Lower lobe of right lung (tissue), 2 donors: ENCODE results near the gene TUT1. TPM values are rescaled to one million over a fixed set of nuclear protein-coding genes. Genes with fewer than 3 reads are reported as not detected.
"Not testable (repeated sequence)": the region's sequence is repeated elsewhere in the genome, so short reads cannot be mapped to it uniquely, and the experiment has no call there.

Experiments
- ATAC-seq, 2 donors: fragments of 200-7000 bp; cut with Tn5 transposase; one replicate each; pipeline ENCODE4 v1.9.1; 2020 to 2022; ENCODE audit warnings: mild to moderate bottlenecking in 2 of 2, moderate library complexity in 2 of 2
- DNase-seq: peaks from one replicate; pipeline ENCODE4 v3.0.0-alpha.2; 2020
- H3K27ac ChIP-seq: fragments of 200-600 bp; one replicate; pipeline ENCODE4 v1.8.0; 2022
- H3K27me3 ChIP-seq: fragments of 200-600 bp; one replicate; pipeline ENCODE4 v1.8.0; 2022; ENCODE audit warnings: low read depth
- H3K36me3 ChIP-seq: fragments of 200-600 bp; one replicate; pipeline ENCODE4 v1.8.0; 2022; ENCODE audit warnings: mild to moderate bottlenecking
- H3K4me1 ChIP-seq: fragments of 200-600 bp; one replicate; pipeline ENCODE4 v1.8.0; 2022
- H3K4me3 ChIP-seq: fragments of 200-600 bp; one replicate; pipeline ENCODE4 v1.8.0; 2022; ENCODE audit warnings: mild to moderate bottlenecking
- H3K9me3 ChIP-seq: fragments of 200-600 bp; one replicate; pipeline ENCODE4 v1.8.0; 2022
- intact Hi-C: fragments of 100-400 bp; cut with DNase I; formaldehyde crosslinking; loops from one replicate; pipeline ENCODE4 v1.11.0; 2022
- total RNA-seq: library from RNA; stranded (reverse); fragmentation: NEBNext Ultra II Directional; extraction: Animal tissue kit (Norgen Biotek cat#: 25700); gene quantifications from one replicate; pipeline ENCODE4 v1.2.1, GENCODE V29; 2021
- TF ChIP-seq, protein P1 (sequence below): fragments of 200-600 bp; IDR thresholded peaks from one replicate; pipeline ENCODE4 v1.8.0; 2022; ENCODE audit warnings: antibody characterized with exemption, mild to moderate bottlenecking
- donor health status: DM: no; HTN: yes; CAD: no; lungs with severe emphysema.

TUT1 gene
- total RNA-seq, 1 donor from 2014 or later: 15.8 TPM

DNA sequence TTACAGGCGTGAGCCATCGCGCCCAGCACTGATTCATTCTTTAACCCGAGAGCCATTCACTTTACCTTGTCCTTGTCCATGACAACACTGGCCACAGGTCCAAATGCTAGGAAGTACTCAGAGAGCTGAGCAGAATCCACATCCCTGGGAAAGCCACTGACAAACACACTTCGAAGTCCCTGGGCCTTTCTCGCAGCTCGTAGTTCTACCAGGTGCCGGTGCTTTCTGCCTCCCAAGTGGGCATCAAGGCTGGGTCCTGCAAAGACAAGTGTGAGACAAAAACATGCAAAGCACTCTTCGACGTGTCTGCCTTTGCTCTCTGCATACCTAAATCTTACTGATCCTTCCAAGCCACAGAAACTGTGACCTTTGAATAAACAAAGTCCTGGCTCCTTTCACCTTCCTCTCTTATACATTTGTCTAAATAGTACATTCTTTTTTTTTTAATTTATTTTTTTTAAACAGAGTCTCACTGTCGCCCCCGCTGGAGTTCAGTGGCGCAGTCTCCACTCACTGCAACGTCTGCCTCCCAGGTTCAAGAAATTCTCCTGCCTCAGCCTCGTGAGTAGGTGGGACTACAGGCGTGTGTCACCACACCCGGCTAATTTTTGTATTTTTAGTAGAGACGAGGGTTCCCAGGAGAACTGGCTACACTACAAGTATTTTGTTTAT, 2.2 kb downstream of the TUT1 start:
- no peak for ATAC-seq
- Histone ChIP-seq H3K27ac (no peak overlapping the region), H3K4me1 (peaks cover 33% of the 10 kb centered on the region), H3K9me3 (no peaks in the 10 kb centered on the region), H3K36me3 (peaks cover 54% of the 10 kb centered on the region), H3K27me3 (no peaks in the 10 kb centered on the region), H3K4me3 (no peak overlapping the region)
- DNase-seq: no peak
- intact Hi-C loops: no loop called here
- TF ChIP-seq, protein P1, sequence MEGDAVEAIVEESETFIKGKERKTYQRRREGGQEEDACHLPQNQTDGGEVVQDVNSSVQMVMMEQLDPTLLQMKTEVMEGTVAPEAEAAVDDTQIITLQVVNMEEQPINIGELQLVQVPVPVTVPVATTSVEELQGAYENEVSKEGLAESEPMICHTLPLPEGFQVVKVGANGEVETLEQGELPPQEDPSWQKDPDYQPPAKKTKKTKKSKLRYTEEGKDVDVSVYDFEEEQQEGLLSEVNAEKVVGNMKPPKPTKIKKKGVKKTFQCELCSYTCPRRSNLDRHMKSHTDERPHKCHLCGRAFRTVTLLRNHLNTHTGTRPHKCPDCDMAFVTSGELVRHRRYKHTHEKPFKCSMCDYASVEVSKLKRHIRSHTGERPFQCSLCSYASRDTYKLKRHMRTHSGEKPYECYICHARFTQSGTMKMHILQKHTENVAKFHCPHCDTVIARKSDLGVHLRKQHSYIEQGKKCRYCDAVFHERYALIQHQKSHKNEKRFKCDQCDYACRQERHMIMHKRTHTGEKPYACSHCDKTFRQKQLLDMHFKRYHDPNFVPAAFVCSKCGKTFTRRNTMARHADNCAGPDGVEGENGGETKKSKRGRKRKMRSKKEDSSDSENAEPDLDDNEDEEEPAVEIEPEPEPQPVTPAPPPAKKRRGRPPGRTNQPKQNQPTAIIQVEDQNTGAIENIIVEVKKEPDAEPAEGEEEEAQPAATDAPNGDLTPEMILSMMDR: no peak

DNA sequence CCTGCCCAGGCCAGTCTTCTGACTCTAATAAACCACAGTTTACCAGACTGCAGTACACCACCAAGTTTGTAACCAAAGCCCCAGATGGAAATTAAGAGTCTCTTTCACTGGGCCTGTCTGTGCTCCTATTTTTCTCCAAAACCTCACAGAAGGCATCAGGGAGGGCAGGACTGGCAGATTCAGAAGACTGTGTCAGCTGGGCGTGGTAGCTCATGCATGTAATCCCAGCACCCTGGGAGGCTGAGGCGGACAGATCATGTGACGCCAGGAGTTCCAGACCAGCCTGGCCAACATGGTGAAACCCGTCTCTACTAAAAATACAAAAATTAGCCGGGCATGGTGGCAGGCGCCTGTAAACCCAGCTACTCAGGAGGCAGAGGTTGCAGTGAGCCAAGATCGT, 6.0 kb downstream of the TUT1 start:
- intact Hi-C loops, H3K9me3 ChIP-seq, DNase-seq, ATAC-seq, H3K27ac ChIP-seq, H3K4me1 ChIP-seq, H3K4me3 ChIP-seq, H3K27me3 ChIP-seq: not testable (repeated sequence)
- H3K36me3 ChIP-seq: peaks cover 75% of the 10 kb centered on the region

DNA sequence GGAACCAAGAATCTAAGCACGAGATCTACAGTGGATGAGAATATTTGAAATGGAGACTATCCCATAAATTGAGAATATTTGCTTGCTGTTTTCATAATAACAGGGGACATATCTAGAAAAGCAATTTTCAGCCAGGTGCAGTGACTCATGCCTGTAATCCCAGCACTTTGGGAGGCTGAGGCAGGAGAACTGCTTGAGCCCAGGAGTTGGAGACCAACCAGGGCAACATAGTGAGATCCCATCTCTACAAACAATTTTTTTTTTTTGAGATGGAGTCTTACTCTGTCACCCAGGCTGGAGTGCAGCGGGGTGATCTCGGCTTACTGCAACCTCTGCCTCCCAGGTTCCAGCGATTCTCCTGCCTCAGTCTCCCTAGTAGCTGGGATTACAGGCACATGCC, 9.6 kb downstream of the TUT1 start:
- intact Hi-C loops, H3K27ac ChIP-seq, H3K27me3 ChIP-seq, H3K4me3 ChIP-seq, H3K9me3 ChIP-seq, ATAC-seq, DNase-seq, H3K4me1 ChIP-seq: not testable (repeated sequence)
- H3K36me3 ChIP-seq: peaks cover 89% of the 10 kb centered on the region

DNA sequence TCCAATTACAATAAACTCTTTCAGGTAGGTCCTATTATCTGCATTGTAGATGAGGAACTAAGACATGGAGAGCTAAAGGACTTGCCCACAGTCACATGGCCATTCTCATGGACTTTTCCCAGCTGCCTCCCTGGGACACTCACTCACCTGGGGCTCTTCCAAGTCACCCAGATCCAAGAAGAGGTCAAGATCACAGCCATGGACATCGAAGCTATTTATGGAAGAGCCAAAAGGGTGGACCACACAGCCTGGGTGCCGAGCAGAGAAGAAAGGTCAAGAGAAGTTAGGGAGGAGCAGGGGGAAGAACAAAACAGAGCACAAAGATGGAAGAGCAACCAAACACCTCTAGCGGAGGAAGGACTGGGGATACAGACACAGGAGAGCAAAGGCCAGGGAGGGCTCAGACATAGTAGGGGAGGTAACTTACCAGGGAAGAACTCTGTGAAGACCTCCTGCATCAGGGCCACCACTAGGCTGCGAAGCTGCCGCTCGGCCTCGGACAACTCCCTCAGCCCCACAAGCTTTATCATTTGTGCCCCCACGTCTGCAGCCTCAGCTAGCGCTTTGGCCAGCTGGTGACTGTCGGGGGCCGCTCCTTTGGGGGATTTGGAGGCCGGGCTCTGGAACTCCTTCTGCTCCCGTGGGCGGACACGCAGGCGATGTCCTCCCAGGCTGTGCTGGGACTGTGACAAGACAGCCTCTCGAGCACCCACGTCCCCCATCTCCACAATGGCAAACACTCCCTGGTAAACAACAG, 10.2 kb downstream of the TUT1 start:
- Histone ChIP-seq H3K36me3 (peaks cover 90% of the 10 kb centered on the region), H3K4me3 (no peak overlapping the region), H3K4me1 (peaks cover 11% of the 10 kb centered on the region), H3K27me3 (no peaks in the 10 kb centered on the region), H3K9me3 (no peaks in the 10 kb centered on the region), H3K27ac (no peak overlapping the region)
- ATAC-seq: no peak
- no peak for DNase-seq
- TF ChIP-seq, protein P1: no peak
- intact Hi-C loops: no loop called here

DNA sequence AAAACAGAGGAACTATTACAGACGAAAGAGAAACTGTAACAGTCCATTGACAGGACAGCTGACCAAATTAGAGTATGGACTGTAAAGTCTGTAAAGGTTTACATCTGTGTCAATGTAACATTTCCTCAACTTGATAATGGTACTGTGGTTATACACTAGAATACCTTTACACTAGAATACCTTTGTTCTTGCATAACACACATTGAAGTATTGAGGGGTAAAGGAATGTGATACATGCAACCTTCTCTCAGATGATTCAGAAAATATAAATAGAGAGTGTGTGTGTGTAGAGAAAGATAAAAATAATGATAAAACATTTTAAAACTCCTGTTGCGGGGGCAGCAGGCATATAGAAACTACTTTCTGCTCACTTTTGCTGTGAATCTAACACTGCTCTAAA, 12.1 kb downstream of the TUT1 start:
- ATAC-seq (no peak), DNase-seq (no peak)
- peaks cover 30% of the 10 kb centered on the region for H3K4me1 ChIP-seq
- TF ChIP-seq, protein P1: no peak
- H3K9me3 ChIP-seq: no peaks in the 10 kb centered on the region
- no peak overlapping the region for H3K27ac ChIP-seq
- intact Hi-C loops: no loop called here
- no peak overlapping the region for H3K4me3 ChIP-seq
- H3K36me3 ChIP-seq: peaks cover 78% of the 10 kb centered on the region
- H3K27me3 ChIP-seq: no peaks in the 10 kb centered on the region

DNA sequence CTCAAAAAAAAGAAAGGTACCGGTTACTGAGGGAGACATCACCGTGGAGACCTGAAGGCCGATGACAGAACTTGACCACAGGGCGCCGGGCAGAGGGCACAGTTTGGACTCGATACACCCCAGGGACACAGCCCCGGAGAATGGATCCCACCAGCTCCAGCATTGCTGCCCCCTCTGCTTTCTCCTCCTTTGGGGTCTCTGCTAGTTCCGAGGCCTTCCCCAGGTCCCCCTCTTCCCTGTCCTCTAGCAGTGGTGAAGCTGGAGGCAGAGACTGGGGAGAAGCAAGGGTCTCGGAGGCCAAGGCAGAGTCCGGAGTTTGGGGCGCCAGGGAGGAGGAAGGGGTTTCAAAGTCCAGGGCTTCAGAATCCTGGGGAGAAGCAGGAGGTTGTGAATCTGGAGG, 12.8 kb downstream of the TUT1 start:
- Histone ChIP-seq H3K9me3 (no peaks in the 10 kb centered on the region), H3K4me3 (no peak overlapping the region), H3K4me1 (peaks cover 30% of the 10 kb centered on the region), H3K36me3 (peaks cover 72% of the 10 kb centered on the region), H3K27ac (peak overlapping the region; percentile 86), H3K27me3 (no peaks in the 10 kb centered on the region)
- intact Hi-C loops: no loop called here
- TF ChIP-seq, protein P1: no peak
- no peak for DNase-seq
- no peak for ATAC-seq
